Right ventricle myocardium superior (tissue), 1 donor: Measurements from ENCODE around the gene LARP6. TPM values are rescaled to one million over a fixed set of nuclear protein-coding genes. Genes with fewer than 3 reads are reported as not detected.

Source experiments
- ATAC-seq: fragments of 200-7000 bp; cut with Tn5 transposase; one replicate; pipeline ENCODE4 v1.9.1; 2020; ENCODE audit warnings: mild to moderate bottlenecking; ENCODE audit not compliant: poor library complexity
- DNase-seq: peaks from one replicate; pipeline ENCODE4 v3.0.0-alpha.2; 2020
- intact Hi-C: fragments of 100-400 bp; cut with DNase I; formaldehyde crosslinking; loops from one replicate; pipeline ENCODE4 v1.11.2; 2022
- total RNA-seq: library from RNA; stranded (reverse); fragmentation: NEBNext Ultra II Directional; extraction: Animal tissue kit (Norgen Biotek cat#: 25700); gene quantifications from one replicate; pipeline ENCODE4 v1.2.1, GENCODE V29; 2021
- donor health status: DM: no; HTN: yes; CAD: no; lungs with severe emphysema.

LARP6 gene
- total RNA-seq, 1 donor from 2014 or later, result 47.6 TPM

- ATAC-seq (no peak), DNase-seq (no peak)
- intact Hi-C loops, result no loop called here
Observed at GRCh38 chr15:70783041-70783440, 70.9 kb downstream of the LARP6 start.

GRCh38 chr15:70781236-70781635 is 72.7 kb downstream of the LARP6 start:
- no peak for ATAC-seq
- intact Hi-C loops, result no loop called here
- DNase-seq, result no peak

Other genes starting within 250 kb of the LARP6 start
- gene UACA, start 90.6 kb downstream of the LARP6 start, total RNA-seq, result 27.9 TPM
- gene THAP10, start 38.3 kb upstream of the LARP6 start, total RNA-seq, result 3.9 TPM
- gene LRRC49, start 38.7 kb upstream of the LARP6 start, total RNA-seq, result 45.7 TPM